Epithelial cell of esophagus (primary cell): ENCODE data around the gene CCDC34.

ENCODE experiments used
- DNase-seq: peaks from one replicate; pipeline ENCODE4 v3.0.0; 2010; ENCODE audit warnings: low read depth
- H3K4me3 ChIP-seq: 2 replicates; pipeline ENCODE4 v1.5.1; 2011; ENCODE audit warnings: mild to moderate bottlenecking, low read length, control low read depth
- CTCF ChIP-seq: IDR thresholded peaks from 2 replicates; pipeline ENCODE4 v1.5.1; 2011; ENCODE audit warnings: low read depth, mild to moderate bottlenecking, low read length, control low read depth, inconsistent platforms; ENCODE audit not compliant: insufficient read depth; ENCODE audit errors: missing control alignments

Gene CCDC34

DNA sequence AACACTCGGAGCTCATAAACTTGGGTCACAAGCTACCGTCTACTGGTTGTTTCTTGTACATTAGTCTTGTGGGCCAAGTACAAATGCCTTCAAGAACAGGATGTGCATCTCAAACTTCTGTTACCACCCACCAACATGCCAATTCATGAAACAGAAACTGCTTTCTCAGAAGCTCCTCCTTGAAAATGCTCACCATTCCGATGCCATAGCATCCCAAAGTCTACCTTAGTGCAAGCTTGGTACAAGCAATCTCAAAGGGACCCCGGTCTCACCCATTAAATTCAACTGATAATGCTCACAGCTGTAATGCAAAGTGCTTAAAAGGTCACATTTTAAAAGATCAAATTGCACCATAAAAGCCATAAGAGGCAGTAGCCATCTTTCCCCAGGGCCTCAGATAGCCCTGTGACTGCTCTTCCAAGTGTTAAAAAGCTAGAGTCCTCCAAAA, 31.8 kb upstream of the CCDC34 start:
- DNase-seq = no peak
- no peak for TF ChIP-seq CTCF

GRCh38 chr11:27392278-27393114, 29.5 kb upstream of the CCDC34 start:
- DNase-seq = peak; percentile 62
- TF ChIP-seq CTCF = no peak
- no peak overlapping the region for H3K4me3 ChIP-seq

More for the DNA sequence above, 31.8 kb upstream of the CCDC34 start:
- H3K4me3 ChIP-seq = no peak overlapping the region

DNA sequence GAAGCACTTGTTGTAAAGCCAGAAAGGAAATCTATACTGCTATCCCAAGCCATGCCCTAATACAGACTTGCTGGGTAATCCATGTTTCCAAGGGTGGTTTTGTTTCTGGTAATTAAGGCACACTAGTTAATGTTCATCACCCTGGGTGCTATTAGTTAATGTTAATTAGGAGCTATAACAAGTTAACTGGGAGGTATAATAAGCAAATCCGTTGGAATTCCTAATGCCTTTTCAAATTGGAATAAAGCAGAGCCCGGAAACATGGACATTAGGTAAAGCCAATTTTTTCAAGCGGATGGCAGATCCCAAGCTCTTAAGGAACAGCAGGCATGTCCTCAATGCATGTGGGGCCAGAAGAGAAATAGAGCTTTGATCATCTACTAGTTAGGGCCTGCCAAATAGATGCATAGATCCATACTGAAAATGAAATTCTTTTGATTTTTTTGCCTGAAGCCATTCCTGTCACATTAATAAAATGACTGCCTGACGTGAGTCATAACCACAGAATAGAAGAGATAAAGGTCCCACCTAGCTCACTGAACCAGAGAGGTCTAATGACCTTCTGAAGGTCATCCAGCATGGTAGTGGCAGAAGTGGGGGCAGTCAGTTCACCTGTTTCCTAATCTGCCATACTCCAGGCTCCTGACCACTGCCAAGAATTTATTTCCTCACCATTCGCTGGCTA, 28.5 kb upstream of the CCDC34 start:
- no peak for TF ChIP-seq CTCF
- peak; percentile 44 for DNase-seq

GRCh38 chr11:27390318-27391295, 27.6 kb upstream of the CCDC34 start:
- TF ChIP-seq CTCF = no peak
- H3K4me3 ChIP-seq = no peak overlapping the region
- no peak for DNase-seq

More for the DNA sequence above, 28.5 kb upstream of the CCDC34 start:
- H3K4me3 ChIP-seq = no peak overlapping the region

DNA sequence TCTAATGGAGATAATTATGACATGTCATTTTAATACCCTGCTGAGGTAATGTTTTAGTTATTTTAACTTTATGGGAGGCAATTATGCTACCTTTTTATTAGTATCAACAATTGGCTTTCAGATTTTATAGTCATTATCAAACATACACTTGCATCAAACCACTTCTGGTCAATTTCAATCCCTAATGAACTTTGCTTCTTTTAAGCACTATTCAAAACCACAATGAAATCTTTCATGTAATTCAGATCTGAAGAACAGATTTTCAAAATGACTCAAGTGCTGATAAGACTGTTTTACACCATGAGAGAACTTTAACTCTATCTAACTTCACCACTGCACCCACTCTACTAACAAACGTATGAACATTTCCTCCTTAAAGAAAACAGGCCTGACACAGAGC, 25.9 kb upstream of the CCDC34 start:
- H3K4me3 ChIP-seq = no peak overlapping the region
- DNase-seq = no peak
- TF ChIP-seq CTCF = no peak

GRCh38 chr11:27388001-27388400, 25.0 kb upstream of the CCDC34 start:
- no peak for TF ChIP-seq CTCF
- H3K4me3 ChIP-seq = no peak overlapping the region
- DNase-seq = no peak
